Activated CD4-positive, alpha-beta T cell treated with anti-CD3 and anti-CD28 coated beads for 24 hours (primary cell): ENCODE data around the gene SOX8.
"Not testable (repeated sequence)": the region's sequence is repeated elsewhere in the genome, so short reads cannot be mapped to it uniquely, and the experiment has no call there.

ENCODE experiments used
- DNase-seq, 2 donors: peaks; one replicate each; pipeline ENCODE4 v3.0.0-alpha.2; 2020; ENCODE audit warnings: low read depth in 2 of 2

SOX8 gene

DNA sequence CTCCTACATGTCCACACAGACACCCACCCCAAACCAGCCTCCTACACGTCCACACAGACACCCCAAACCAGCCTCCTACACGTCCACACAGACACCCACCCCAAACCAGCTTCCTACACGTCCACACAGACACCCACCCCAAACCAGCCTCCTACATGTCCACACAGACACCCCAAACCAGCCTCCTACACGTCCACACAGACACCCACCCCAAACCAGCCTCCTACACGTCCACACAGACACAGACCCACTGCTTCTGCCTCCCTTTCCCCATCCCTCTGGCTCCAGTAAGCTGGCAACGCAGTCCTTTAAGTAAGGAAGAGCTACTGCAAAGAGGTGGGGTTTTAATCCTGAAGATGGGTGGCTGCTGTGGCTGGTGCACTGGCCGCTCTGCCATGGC, 27.8 kb upstream of the SOX8 start:
- not testable (repeated sequence) for DNase-seq

DNA sequence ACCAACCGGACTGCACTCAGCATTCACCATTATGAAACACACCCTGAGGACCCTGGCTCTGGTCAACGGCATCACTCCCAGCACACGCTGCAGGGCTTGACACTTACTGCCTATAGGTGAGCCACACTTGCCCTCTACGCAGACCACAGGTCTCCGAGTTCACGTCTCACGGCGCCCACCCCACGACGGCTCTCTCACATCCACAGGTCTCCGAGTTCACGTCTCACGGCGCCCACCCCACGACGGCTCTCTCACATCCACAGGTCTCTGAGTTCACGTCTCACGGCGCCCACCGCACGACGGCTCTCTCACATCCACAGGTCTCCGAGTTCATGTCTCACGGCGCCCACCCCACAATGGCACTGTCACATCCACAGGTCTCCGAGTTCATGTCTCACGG, 25.8 kb upstream of the SOX8 start:
- DNase-seq: not testable (repeated sequence)

DNA sequence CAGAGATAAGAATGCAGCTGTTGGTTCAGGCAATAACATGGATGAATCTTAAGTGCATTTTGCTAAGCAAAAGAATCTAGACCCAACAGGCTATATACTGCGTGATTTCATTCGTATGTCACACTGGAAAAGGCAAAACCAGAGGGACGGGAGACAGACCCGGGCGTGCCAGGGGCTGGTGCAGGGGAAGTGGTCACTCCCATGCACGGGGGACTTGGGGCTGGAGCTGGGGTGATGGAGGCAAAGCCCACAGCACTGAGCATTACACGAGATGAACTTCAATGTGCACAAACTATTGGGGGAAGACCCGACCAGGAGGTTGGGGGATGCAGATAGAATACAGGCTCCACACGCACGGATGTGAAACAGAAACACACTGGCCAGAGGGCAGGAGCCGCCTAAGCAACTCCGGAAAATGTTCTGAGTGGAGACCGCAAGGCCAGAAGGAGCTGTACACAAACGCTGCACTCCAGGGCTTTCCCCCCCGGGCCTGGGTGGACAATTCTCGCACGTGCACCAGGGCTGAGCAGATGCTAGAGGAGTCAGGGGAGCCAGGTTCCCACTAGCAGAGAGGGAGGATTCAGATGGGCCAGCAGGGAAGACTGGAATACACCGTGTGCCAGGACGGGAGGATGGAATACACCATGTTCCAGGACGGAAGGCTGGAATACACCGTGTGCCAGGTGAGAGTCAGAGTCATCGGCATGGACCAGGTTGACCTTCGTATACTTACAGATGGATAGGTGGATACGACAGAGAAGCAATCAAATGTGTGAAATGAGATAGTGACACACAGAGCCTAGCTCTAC, 22.1 kb upstream of the SOX8 start:
- no peak for DNase-seq

DNA sequence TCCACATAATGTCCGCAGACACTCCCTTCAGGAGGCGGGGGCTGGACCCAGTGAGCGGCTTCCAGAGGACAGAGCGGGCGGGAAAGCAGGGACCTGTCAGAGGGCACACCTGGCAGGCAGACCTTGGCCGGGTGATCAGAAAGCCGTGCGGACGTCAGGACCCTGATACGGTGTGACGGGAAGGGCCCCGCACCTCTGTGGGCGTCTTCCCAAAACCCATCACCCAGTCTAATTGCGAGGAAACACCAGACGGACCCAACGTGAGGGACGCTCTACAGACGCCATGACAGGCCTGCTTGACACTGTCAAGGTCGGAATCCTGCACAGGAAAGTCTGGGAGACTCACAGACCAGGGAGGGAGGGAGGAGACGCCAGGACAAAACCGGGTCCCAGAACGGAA, 19.2 kb upstream of the SOX8 start:
- no peak for DNase-seq

DNA sequence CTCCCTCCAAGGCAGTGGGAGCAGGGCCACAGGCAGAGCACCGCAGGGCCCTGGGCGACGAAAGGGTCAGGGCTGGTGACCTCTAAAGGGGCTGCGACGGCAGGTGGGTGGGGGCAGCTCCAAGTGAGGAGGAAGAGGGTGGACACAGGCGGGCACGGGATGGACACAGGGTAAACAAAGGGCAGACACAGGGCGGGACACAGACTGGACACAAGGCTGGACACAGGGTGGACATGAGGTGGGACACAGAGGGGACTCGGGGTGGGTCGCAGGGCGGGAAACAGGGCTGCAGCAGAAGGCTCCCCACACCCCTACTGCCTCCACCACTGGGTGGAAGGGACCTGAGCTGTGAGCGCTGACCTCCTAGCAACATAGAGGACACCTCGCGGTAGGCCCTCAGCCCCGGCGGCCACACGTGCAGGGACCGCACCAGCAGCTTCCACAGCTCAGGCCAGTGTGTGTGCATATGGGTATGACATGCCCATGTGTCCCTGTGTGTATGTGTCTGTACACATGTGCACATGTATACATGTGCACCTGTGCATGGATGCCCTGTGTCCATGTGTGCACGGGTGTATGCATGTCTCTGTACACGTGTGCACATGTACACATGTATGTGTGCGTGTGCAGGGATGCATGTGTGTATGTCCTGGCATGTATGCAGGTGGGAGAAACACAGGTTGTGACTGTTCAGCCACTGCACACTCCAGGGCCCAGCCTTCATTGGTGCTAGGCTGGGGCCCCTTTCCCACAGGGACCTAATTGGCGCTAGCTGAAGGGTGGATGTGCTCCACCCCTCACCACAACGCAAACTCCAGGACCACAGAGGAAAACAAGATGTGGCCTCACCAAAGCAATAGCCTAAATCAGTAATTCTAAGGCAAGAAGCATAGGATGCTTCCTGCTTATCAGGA, 18.4 kb upstream of the SOX8 start:
- no peak for DNase-seq

DNA sequence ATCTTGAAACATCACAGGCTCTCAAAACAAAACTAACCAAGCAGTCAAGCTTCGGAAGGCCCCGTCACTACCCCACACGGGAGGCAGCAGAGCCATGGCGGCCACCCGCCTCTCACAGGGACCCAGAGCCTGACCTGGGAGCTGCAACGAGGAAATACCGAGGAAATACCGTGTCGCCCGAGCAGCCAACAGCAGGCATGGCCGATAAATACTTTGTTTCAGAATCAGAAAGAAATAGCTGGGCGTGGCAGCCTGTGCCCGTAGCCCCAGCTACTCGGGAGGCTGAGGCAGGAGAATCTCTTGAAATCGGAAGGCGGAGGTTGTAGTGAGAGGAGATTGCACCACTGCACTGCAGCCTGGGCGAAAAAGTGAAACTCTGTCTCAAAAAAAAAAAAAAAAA, 17.7 kb upstream of the SOX8 start:
- no peak for DNase-seq

DNA sequence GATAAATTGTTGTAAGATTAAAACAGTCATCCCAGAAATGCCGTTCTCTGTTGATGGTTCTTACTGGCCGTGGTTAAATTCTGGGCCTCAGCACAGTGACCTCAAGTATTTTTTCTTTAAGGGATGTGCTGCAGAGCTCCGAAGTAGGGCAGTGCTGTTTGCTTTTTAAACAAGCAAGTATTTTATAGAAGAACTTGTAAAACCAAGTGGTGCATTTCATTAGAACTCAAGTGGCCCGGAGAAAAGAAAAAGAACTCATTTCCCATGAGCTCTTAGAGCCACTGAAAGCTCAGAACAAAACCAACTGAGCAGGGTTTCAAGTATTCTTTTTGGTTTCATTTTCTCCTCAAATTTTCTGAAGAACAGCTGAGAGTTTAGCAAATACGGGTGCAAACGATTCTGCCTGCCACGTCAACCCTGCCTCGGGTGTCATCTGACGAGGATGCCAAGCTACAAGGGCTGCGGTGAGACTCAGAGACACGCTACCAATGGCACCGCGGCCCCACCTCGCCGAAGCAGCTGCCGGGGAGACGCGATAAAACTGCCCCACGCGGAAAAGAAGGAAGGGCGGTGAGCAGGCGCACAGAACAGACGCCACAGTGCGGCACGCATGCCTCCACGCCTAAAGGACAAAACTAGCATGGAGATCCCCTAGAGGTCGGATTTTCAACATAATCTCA, 17.1 kb upstream of the SOX8 start:
- peak; percentile 42 to 56 for DNase-seq

DNA sequence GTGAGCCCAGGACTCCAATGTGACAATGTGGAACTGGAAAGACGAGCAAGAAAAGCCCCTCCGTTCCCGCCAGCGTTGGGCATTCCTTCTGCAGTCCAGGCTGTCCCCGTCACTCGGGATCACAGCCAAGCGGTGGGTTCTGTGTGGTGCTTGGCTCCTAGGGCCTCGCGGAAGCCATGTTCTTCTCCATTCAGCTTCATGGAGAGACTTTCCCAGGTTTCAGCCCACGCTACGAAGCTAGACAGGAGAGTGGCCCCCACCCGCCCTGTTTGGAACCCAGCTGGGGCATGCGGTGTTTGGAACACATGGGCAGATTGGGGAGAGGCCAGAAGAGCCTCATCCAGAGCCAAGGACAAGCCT, 16.6 kb upstream of the SOX8 start:
- DNase-seq: no peak

DNA sequence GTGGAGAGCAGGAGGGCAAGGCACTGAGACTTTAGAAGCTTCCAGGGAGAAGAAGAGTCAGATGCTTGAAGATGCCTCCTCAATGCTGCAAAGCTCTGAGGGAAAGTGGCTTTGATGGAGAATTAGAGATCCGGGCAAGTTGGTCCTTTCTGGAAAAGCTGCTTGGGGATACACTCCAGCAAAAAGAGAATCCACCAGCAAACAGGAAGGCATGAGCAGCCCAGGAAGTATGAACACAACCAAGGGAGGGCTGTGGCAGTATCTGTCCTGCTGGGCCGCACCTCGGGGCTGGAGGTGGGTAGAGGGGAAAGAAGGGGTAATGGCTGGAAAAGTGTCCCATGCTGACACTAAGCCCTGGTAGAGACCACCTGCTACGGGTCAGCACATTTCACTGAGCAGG, 16.1 kb upstream of the SOX8 start:
- DNase-seq: no peak

DNA sequence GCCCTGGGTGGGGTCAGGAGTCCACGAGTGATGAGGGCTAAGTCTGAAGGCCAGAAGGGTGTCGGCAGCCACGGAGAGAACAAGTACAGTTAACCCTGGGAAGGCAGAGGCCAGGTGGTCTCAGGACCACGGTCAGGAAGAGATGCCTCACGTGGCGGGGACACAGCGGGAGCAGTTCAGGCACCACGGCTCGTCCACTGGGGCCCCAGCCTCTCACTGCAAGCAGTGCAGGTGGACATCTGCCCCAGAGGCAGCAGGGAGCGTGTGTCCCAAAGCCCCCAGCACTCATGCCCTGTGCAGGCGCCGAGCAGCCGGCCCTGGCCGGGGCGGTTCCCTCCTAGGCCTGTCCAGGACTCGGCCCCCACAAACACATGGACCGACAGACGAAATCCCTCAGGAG, 15.5 kb upstream of the SOX8 start:
- DNase-seq: no peak

DNA sequence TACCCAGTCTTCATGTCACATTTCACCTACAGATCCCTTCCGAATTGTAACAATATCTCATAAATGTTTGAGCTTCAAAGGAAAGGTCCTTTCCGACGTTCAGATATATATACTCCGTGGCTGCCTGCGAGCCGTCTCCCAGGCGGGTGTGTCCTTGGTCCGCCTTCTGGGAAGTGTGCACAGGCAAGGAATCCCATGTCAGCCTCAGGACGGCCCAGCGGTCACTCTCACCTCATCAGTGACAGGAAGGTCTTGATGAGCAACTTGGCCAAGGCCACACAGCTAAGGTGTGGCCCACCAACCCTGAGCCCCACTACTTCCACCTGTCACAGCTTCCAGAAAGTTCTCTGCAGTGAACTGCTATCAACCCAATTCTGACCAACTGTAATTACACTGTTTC, 15.1 kb upstream of the SOX8 start:
- DNase-seq: no peak

DNA sequence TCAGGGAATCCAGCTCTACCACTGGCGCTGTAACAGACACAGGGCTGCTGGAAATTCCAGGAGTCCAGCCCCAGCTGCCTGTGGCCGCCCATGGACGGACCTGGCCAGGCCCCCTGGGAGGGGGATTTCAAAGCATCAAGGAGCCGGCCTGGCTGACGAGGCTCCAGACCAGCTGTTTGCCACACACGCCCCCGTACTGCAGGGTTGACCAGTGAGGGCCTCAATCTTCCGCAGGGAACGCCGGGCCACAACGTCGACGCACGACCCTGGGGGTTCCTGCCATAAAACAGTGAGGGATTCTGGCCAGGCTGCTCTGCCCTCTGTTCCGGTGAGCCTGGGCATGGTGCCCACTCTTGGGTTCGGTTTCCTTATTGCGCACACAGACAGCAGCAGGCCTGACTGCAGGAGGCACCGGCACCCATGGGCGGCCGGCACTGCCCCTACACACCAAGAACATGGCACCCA, 14.5 kb upstream of the SOX8 start:
- DNase-seq: no peak

DNA sequence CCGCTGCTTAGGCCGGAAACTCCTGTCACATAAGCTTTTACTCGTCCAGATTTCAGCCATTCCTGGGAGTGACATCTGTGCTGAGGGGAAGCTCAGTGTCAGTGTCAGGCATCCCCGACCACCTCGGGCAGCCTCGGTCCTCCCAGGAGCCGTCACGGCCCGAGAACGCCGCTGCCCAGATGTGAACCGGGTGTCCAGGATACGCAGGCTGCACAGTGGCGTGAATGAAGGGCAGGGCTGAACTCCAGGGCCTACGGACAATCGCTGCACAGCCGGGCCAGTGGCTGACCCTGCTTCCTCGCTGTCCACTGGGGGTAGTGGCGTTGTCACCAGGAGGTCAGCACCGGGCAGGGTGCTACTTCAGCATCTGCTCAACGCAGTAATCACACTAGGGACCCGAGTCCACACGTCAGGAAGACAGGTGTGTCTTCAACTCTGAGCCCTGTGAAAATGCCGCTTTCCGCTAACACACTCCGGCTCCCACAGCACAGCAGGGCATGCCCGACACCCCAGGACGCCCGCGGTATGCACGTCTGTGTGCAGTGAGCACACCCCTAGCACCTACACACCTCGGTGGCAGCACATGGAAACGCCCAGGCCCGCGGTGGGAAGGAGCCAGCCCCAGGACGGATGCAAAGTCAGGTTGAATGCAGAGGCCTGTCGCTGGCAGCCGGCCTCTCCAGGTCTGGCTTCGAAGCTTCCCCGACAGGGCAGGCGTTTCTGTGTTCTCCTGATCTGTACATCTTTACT, 13.8 kb upstream of the SOX8 start:
- no peak for DNase-seq

DNA sequence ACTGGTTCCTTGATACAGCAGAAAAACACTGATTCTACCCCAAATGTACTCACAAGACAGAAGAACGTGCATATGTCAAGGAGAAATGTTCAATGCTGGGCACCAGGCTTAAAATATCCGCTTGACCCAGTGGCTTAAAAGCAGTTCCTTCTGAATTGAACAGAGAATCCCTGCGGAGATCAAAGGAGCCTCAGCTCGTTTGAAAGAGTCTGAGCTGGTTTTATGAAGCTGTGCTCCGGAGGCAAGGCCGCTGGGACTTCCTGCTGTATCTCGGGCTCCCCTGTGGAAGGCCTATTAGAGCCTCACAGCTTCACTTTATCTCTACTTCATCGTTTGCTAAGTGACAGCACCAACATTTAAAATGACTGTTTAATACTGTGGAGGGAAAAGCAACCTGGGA, 12.9 kb upstream of the SOX8 start:
- no peak for DNase-seq

DNA sequence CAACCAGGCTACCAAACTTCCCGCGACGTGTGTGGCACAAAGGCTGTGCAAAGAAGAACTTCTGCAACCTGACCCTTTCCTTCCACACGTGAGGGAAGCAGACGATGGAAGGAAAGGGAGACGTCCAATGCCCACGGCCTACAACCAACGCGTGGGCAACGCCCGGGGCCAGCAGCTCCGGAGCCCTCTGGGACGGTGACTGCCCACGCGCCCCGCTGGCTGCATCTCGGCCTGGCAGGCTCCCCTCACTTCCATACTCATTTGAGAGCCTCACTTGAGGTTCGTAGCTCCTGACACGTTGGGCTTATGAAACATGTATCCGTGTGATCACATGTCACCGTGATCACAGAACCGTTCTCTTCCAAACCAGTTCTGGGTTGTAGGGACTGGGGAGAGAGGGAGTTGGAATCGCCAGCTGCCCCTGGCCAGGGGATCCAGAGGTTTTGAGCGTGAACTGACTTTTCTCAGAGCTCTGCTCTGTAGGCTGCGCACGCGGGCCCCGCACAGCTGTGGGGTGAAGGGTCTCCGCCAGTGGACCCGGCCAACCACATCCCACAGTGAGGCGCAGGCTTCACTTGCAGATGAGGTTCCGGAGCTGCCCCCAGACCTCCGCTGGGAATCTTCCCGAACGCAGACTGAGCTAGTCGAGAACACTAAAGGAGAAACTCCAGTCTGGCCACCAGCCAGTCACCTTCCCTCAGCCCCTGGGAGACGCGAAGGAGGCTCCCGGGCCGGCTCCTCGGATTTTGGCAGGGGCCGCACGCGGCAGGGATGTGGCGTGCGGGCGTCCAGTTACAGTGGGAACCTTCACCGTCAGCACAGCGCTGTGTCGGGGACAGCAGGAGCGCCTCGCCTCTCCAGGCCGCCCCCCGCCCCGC, 11.8 kb upstream of the SOX8 start:
- DNase-seq: no peak

DNA sequence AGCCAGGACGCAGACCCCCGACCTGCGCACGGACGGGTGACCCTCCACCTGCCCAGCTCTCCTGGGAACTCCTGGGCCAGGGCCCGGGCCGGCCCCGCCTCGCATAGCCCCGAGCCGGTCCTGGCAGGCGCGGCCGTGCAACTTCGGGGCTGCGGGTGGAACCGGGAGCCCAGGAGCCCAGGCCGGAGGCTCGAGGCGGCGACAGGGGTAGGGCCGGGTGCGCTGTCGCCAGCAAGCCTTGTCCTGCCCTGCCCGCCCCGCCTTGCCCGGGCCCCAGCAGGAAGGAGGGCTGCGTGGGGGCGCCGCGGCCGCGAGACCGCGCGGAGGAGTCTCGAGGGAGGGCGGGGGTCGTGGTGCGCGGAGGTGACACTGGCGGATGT, 11.2 kb upstream of the SOX8 start:
- no peak for DNase-seq

DNA sequence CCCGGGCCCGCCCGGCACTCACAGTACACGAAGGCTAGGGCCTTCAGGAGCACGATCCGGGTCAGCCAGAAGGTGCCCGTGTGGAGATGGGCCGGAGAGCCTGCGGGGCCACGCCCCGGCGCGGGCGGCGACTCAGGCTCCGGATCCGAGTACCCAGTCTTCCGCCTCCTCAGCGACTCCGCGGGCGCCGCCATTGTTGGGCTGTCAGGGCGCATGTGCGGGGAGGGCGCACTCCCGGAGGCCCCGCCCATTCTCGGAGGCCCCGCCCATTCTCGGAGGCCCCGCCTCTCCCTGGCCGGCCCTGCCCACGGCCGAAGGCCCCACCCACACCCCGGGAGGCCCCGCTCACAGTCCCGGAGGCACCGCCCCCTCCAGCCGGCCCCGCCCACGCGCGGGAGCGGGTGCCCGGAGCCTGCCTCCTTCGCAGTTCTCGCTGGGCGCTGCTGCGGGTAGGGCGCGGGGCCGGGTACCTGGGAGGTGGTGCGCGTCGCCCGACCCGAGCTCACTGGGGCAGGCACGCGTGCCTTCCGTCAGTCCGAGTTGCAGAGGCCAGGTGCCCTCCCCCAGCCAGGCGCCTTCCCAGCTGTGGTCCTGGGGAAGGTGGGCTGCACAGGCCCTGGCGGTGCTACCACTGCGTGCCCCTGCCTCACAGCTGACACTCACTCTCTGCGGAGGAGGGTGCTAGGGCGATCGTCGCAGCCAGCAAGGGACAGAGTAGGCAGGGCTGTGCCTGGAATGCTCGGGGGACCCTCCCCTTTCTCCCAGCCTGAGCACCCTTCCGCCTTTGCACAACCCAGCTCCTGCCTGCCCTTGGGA, 10.6 kb upstream of the SOX8 start, which contains the start of gene LMF1:
LMF1 (minus strand) TSS at position 219 of the 816 bp plus-strand sequence; CDS start at position 215, 4 bp downstream.
- peak; percentile 92 to 94 for DNase-seq

DNA sequence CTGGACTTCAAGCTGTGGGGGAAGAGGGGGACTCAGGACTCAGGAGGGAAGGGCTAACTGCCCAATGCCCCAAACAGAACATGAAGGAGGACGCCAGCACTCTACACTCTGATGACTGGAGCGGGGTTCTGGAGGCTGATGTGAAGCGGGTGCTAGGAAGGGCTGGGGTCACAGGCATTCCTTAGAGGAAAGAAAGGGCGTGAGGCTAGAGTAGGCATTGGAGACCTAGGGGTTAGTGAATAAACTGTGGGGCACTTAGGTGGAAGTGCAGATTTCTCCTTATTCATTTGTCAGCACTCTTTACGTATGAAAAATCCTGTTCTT, 10.0 kb upstream of the SOX8 start:
- DNase-seq: no peak

DNA sequence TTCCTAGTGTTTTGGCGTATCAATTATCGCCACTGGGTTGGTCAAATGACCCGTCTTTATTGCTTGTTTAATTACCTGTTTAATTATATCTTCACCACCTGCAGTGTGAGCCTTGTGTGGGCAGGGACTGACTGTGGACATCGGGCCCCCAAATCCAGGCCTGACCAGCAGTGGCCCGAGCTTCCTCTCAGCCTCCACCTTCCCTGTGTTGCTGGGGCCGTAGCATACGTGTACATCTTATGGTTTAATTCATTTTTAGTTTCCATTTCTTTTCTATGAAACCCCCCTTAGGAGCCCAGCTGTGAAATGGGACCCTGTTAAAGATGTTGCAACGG, 9.6 kb upstream of the SOX8 start:
- no peak for DNase-seq
